PC-9 (cell line): ENCODE data around the gene HIPK1. TPM values are rescaled to one million over a fixed set of nuclear protein-coding genes. Genes with fewer than 3 reads are reported as not detected.

Experiments used
- BruUV-seq: library from RNA; stranded (reverse); fragments of 400-500 nt; replicated peaks from 2 replicates; lab custom pipeline; 2021; lab: Mats Ljungman, UMichigan
- CTCF ChIA-PET: fragments of 300-600 bp; sonication (Branson Sonifier 250); formaldehyde crosslinking; loops from one replicate; lab custom pipeline; 2022; ENCODE audit warnings: antibody characterized with exemption; lab: Charles Lee
- POLR2A ChIA-PET: fragments of 300-600 bp; sonication (Branson Sonifier 250); formaldehyde crosslinking; loops from one replicate; lab custom pipeline; 2022; ENCODE audit warnings: antibody characterized with exemption; ENCODE audit not compliant: unreplicated experiment; lab: Charles Lee
- DNase-seq, 2 experiments: peaks; one replicate each; pipeline versions ENCODE4 v3.0.0 to v3.0.0-alpha.2; 2015 to 2022; ENCODE audit warnings: mixed read lengths in 1 of 2
- H2AFZ ChIP-seq: fragments of 200-600 bp; sonication (generic); 2 replicates; pipeline ENCODE4 v1.8.1; 2017; ENCODE audit warnings: antibody characterized with exemption
- H3F3A ChIP-seq: fragments of 200-600 bp; sonication (generic); 2 replicates; pipeline ENCODE4 v1.8.1; 2017; ENCODE audit warnings: antibody characterized with exemption, mild to moderate bottlenecking, low read depth; ENCODE audit not compliant: insufficient read depth
- H3K27ac ChIP-seq: fragments of 200-600 bp; sonication (generic); 2 replicates; pipeline ENCODE4 v1.6.1; 2016; ENCODE audit warnings: mixed run types
- H3K27me3 ChIP-seq: fragments of 200-600 bp; sonication (generic); 2 replicates; pipeline ENCODE4 v1.6.1; 2016; ENCODE audit warnings: low read depth, mixed run types; ENCODE audit not compliant: insufficient read depth
- H3K36me3 ChIP-seq: fragments of 200-600 bp; sonication (generic); 2 replicates; pipeline ENCODE4 v1.6.1; 2016; ENCODE audit warnings: low read depth, mixed run types
- H3K4me1 ChIP-seq: fragments of 200-600 bp; sonication (generic); replicated peaks from 2 replicates; pipeline ENCODE4 v1.6.1; 2016; ENCODE audit warnings: mixed run types; ENCODE audit not compliant: insufficient read depth
- H3K4me2 ChIP-seq: fragments of 200-600 bp; sonication (generic); 2 replicates; pipeline ENCODE4 v1.6.1; 2017; ENCODE audit warnings: mixed run types
- H3K4me3 ChIP-seq: fragments of 200-600 bp; sonication (generic); 2 replicates; pipeline ENCODE4 v1.6.1; 2016; ENCODE audit warnings: mixed run types
- H3K79me2 ChIP-seq: fragments of 200-600 bp; sonication (generic); 2 replicates; pipeline ENCODE4 v1.6.1; 2017; ENCODE audit warnings: low read depth, mixed run types
- H3K9me2 ChIP-seq: fragments of 200-600 bp; sonication (generic); 2 replicates; pipeline ENCODE4 v1.8.1; 2017; ENCODE audit warnings: mild to moderate bottlenecking; ENCODE audit not compliant: insufficient read depth
- H3K9me3 ChIP-seq: fragments of 200-600 bp; sonication (generic); 2 replicates; pipeline ENCODE4 v1.8.1; 2016; ENCODE audit warnings: low read depth; ENCODE audit not compliant: insufficient read depth
- H4K20me1 ChIP-seq: fragments of 200-600 bp; sonication (generic); 2 replicates; pipeline ENCODE4 v1.8.1; 2017; ENCODE audit not compliant: insufficient read depth
- EZH2 ChIP-seq: fragments of 200-600 bp; sonication (generic); IDR thresholded peaks from 2 replicates; pipeline ENCODE4 v1.8.0; 2017; ENCODE audit warnings: antibody characterized with exemption, low read depth
- intact Hi-C: fragments of 100-400 bp; cut with micrococcal nuclease; formaldehyde crosslinking; loops from one replicate; pipeline ENCODE4 v1.10.0; 2022; ENCODE audit not compliant: unreplicated experiment
- total RNA-seq: library from RNA; stranded (reverse); gene quantifications from 2 replicates; pipeline ENCODE4 v1.2.3, GENCODE V29; 2021
- TF ChIP-seq, protein P1 (sequence below): fragments of 200-600 bp; sonication (generic); conservative IDR thresholded peaks from 2 replicates; pipeline ENCODE4 v1.6.1; 2017; ENCODE audit warnings: mixed run types, antibody characterized with exemption, mild to moderate bottlenecking, moderate library complexity

The HIPK1 gene
- total RNA-seq, 1 experiment from 2014 or later = 26.3 TPM

GRCh38 chr1:113916974-113917373 is 12.2 kb upstream of the HIPK1 start:
- ChIA-PET CTCF (no interaction called here), POLR2A (no interaction called here)
- Histone ChIP-seq H3K4me3 (no peak overlapping the region), H3K79me2 (no peaks in the 10 kb centered on the region), H3K4me2 (no peak overlapping the region), H3K27ac (no peak overlapping the region), H3K9me2 (no peaks in the 10 kb centered on the region), H4K20me1 (no peaks in the 10 kb centered on the region), H3K9me3 (no peaks in the 10 kb centered on the region), H3F3A (peaks cover 10% of the 10 kb centered on the region; the same call in 1 of the 2 replicates), H3K27me3 (no peaks in the 10 kb centered on the region), H2AFZ (no peak overlapping the region), H3K4me1 (no peaks in the 10 kb centered on the region; the same call in 1 of the 2 replicates), H3K36me3 (no peaks in the 10 kb centered on the region)
- TF ChIP-seq, protein P1, sequence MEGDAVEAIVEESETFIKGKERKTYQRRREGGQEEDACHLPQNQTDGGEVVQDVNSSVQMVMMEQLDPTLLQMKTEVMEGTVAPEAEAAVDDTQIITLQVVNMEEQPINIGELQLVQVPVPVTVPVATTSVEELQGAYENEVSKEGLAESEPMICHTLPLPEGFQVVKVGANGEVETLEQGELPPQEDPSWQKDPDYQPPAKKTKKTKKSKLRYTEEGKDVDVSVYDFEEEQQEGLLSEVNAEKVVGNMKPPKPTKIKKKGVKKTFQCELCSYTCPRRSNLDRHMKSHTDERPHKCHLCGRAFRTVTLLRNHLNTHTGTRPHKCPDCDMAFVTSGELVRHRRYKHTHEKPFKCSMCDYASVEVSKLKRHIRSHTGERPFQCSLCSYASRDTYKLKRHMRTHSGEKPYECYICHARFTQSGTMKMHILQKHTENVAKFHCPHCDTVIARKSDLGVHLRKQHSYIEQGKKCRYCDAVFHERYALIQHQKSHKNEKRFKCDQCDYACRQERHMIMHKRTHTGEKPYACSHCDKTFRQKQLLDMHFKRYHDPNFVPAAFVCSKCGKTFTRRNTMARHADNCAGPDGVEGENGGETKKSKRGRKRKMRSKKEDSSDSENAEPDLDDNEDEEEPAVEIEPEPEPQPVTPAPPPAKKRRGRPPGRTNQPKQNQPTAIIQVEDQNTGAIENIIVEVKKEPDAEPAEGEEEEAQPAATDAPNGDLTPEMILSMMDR = no peak
- no peak for TF ChIP-seq EZH2
- DNase-seq = peak in 1 of 2 experiments; percentile 28
- BruUV-seq = no TSS peak
- intact Hi-C loops = no loop called here

GRCh38 chr1:113917400-113918082 is 11.6 kb upstream of the HIPK1 start:
- Histone ChIP-seq H3K4me1 (no peaks in the 10 kb centered on the region; the same call in 1 of the 2 replicates), H3F3A (peaks cover 10% of the 10 kb centered on the region; the same call in 1 of the 2 replicates), H3K9me3 (no peaks in the 10 kb centered on the region), H3K27ac (no peak overlapping the region), H2AFZ (no peak overlapping the region), H3K27me3 (no peaks in the 10 kb centered on the region), H3K9me2 (no peaks in the 10 kb centered on the region), H3K4me2 (no peak overlapping the region), H4K20me1 (no peaks in the 10 kb centered on the region), H3K79me2 (no peaks in the 10 kb centered on the region), H3K4me3 (no peak overlapping the region), H3K36me3 (no peaks in the 10 kb centered on the region)
- intact Hi-C loops = no loop called here
- BruUV-seq = no TSS peak
- TF ChIP-seq, protein P1 = no peak
- TF ChIP-seq EZH2 = no peak
- DNase-seq = peak in 1 of 2 experiments; percentile 84
- POLR2A ChIA-PET = no interaction called here
- CTCF ChIA-PET = no interaction called here

DNA sequence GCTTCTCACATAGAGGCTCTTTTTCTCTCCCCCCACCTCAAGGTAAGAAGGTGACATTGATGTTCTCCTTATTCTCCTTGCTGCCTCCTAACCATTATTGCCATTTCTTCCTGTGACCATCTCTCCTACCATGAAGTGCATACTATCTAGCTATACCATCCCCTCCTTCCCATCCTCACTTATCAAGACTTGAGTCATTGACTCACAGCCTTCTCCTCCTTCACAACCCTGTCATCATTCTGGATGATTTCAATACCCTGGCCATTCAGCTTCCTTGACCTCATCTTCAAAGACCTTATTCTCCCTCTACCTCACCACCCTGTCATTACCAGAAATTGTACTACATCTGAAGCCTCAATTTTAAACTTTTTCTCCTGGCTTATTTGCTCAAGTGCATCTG is 10.9 kb upstream of the HIPK1 start:
- H3K4me3 ChIP-seq = no peak overlapping the region
- CTCF ChIA-PET = no interaction called here
- DNase-seq = peak in 1 of 2 experiments; percentile 31
- H3K9me3 ChIP-seq = no peaks in the 10 kb centered on the region
- no peak overlapping the region for H3K4me2 ChIP-seq
- BruUV-seq = no TSS peak
- no peaks in the 10 kb centered on the region for H3K9me2 ChIP-seq
- no peaks in the 10 kb centered on the region for H3K79me2 ChIP-seq
- H3K27me3 ChIP-seq = no peaks in the 10 kb centered on the region
- H4K20me1 ChIP-seq = no peaks in the 10 kb centered on the region
- H3F3A ChIP-seq = peaks cover 10% of the 10 kb centered on the region; the same call in 1 of the 2 replicates
- POLR2A ChIA-PET = no interaction called here
- H3K27ac ChIP-seq = no peak overlapping the region
- no peaks in the 10 kb centered on the region; the same call in 1 of the 2 replicates for H3K4me1 ChIP-seq
- no peaks in the 10 kb centered on the region for H3K36me3 ChIP-seq
- no peak overlapping the region for H2AFZ ChIP-seq
- intact Hi-C loops = no loop called here
- TF ChIP-seq EZH2 = no peak
